AG09319 (cell line): ENCODE results near the gene RPH3AL.

Experiments
- DNase-seq: peaks from one replicate; pipeline ENCODE4 v3.0.0-alpha.2; 2010; ENCODE audit warnings: low read depth; ENCODE audit errors: extremely low read depth
- CTCF ChIP-seq: IDR thresholded peaks from 2 replicates; pipeline ENCODE4 v1.5.1; 2011; ENCODE audit warnings: low read depth, mild to moderate bottlenecking, inconsistent platforms, low read length, moderate library complexity

The RPH3AL gene

GRCh38 chr17:164303-165235 lies 188.0 kb downstream of the RPH3AL start:
- peak; percentile 16 for DNase-seq
- peak; percentile 60 for TF ChIP-seq CTCF

GRCh38 chr17:163514-164098 lies 189.0 kb downstream of the RPH3AL start:
- DNase-seq = no peak
- TF ChIP-seq CTCF = no peak

GRCh38 chr17:162689-163088 lies 189.9 kb downstream of the RPH3AL start:
- no peak for TF ChIP-seq CTCF
- DNase-seq = no peak
